Measurements from ENCODE around the gene GGACT. TPM values are rescaled to one million over a fixed set of nuclear protein-coding genes. Genes with fewer than 3 reads are reported as not detected.
A peak's percentile ranks its signal among the peaks of the same experiment; 100 is the strongest.

Gene GGACT
- total RNA-seq, 2 donors from 2014 or later: 4.2 to 7.7 TPM

GRCh38 chr13:100559886-100560285 lies 28.7 kb downstream of the GGACT start:
- no peaks in the 10 kb centered on the region for H3K36me3 Mint-ChIP-seq
- no peaks in the 10 kb centered on the region for H3K4me1 Mint-ChIP-seq (ENCODE audit: low read depth in 2 of 2)
- H3K27me3 Mint-ChIP-seq: no peaks in the 10 kb centered on the region
- ATAC-seq (no peak), DNase-seq (ENCODE audit: low spot score) (no peak)
- H3K4me3 Mint-ChIP-seq: no peak overlapping the region
- no peaks in the 10 kb centered on the region for H3K9me3 Mint-ChIP-seq
- H3K27ac Mint-ChIP-seq: no peak overlapping the region

GRCh38 chr13:100552755-100553154 lies 35.8 kb downstream of the GGACT start:
- Mint-ChIP-seq H3K4me1 (ENCODE audit: low read depth in 2 of 2) (no peaks in the 10 kb centered on the region), H3K9me3 (no peaks in the 10 kb centered on the region), H3K4me3 (no peak overlapping the region), H3K36me3 (no peaks in the 10 kb centered on the region), H3K27me3 (no peaks in the 10 kb centered on the region), H3K27ac (no peak overlapping the region)
- DNase-seq (ENCODE audit: low spot score) (no peak), ATAC-seq (no peak)

GRCh38 chr13:100549316-100549715 lies 39.3 kb downstream of the GGACT start:
- ATAC-seq: no peak
- DNase-seq (ENCODE audit: low spot score): no peak
- no peaks in the 10 kb centered on the region for H3K36me3 Mint-ChIP-seq
- no peak overlapping the region for H3K4me3 Mint-ChIP-seq
- no peak overlapping the region for H3K27ac Mint-ChIP-seq
- H3K4me1 Mint-ChIP-seq (ENCODE audit: low read depth in 2 of 2): no peaks in the 10 kb centered on the region
- no peaks in the 10 kb centered on the region for H3K27me3 Mint-ChIP-seq
- H3K9me3 Mint-ChIP-seq: no peaks in the 10 kb centered on the region

- Mint-ChIP-seq H3K36me3 (no peaks in the 10 kb centered on the region), H3K4me3 (no peak overlapping the region), H3K27ac (peak overlapping the region in 1 of 2 donors; percentile 50), H3K27me3 (no peaks in the 10 kb centered on the region), H3K4me1 (ENCODE audit: low read depth in 2 of 2) (peaks cover 1 to 2% of the 10 kb centered on the region in 2 donors), H3K9me3 (no peaks in the 10 kb centered on the region)
- ATAC-seq (no peak), DNase-seq (ENCODE audit: low spot score) (no peak)
Measured at GRCh38 chr13:100547791-100548201, 40.8 kb downstream of the GGACT start.

- Mint-ChIP-seq H3K27ac (no peak overlapping the region), H3K36me3 (no peaks in the 10 kb centered on the region), H3K4me3 (no peak overlapping the region), H3K4me1 (ENCODE audit: low read depth in 2 of 2) (peaks cover 4 to 5% of the 10 kb centered on the region in 2 donors), H3K27me3 (no peaks in the 10 kb centered on the region), H3K9me3 (no peaks in the 10 kb centered on the region)
- ATAC-seq (no peak), DNase-seq (ENCODE audit: low spot score) (no peak)
Measured at GRCh38 chr13:100546713-100547405, 41.7 kb downstream of the GGACT start.

GRCh38 chr13:100545684-100546061 lies 42.9 kb downstream of the GGACT start:
- DNase-seq (ENCODE audit: low spot score) (no peak), ATAC-seq (no peak)
- H3K27me3 Mint-ChIP-seq: no peaks in the 10 kb centered on the region
- H3K4me1 Mint-ChIP-seq (ENCODE audit: low read depth in 2 of 2): peaks cover 4 to 5% of the 10 kb centered on the region in 2 donors
- no peak overlapping the region for H3K27ac Mint-ChIP-seq
- no peak overlapping the region for H3K4me3 Mint-ChIP-seq
- H3K9me3 Mint-ChIP-seq: no peaks in the 10 kb centered on the region
- H3K36me3 Mint-ChIP-seq: no peaks in the 10 kb centered on the region

DNA sequence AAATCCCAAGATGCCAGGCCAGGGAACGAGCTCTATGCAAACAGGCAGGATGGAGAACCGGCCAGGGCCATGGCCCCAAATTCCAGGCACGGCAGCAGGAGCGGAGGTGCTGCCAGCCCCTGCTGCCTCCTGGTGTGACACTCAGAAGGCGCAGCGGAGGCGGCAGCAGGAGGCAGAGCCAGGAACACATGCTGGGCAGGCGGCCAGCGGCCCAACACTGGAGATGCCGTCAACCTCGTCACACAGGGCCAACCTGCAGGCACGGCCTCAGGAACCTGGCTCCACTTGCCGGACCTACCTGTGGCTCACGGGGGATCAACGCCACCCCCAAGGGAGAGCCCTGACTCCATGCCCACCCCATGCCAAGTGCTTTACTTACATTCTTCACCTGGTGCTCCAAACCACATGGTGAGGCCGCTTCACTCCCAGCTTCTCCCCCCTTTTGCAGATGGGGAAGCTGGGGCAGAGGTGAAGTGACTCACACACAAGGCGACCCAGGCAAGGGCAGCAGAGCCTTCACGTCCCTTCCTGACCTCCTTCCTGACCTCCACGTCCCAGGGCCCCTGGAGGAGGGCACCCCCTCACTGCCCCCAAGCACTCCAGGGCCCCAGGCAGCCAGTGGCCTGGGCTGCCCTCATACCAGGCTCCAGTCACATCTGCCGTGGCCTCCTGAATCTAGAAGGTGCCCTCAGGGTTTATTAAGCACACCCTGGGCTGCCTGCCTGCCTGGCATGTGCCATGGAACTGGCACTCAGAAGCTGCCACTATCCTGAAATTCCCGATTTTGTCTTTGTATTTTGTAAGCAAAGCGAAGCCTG lies 43.5 kb downstream of the GGACT start:
- Mint-ChIP-seq H3K27me3 (no peaks in the 10 kb centered on the region), H3K36me3 (no peaks in the 10 kb centered on the region), H3K4me1 (ENCODE audit: low read depth in 2 of 2) (peaks cover 5 to 7% of the 10 kb centered on the region in 2 donors), H3K27ac (no peak overlapping the region), H3K4me3 (no peak overlapping the region), H3K9me3 (no peaks in the 10 kb centered on the region)
- DNase-seq (ENCODE audit: low spot score): no peak
- no peak for ATAC-seq

GRCh38 chr13:100543872-100544602 lies 44.6 kb downstream of the GGACT start:
- Mint-ChIP-seq H3K4me1 (ENCODE audit: low read depth in 2 of 2) (peaks cover 5 to 7% of the 10 kb centered on the region in 2 donors), H3K9me3 (no peaks in the 10 kb centered on the region), H3K36me3 (no peaks in the 10 kb centered on the region), H3K27ac (no peak overlapping the region), H3K4me3 (no peak overlapping the region), H3K27me3 (no peaks in the 10 kb centered on the region)
- DNase-seq (ENCODE audit: low spot score) (no peak), ATAC-seq (no peak)

- Mint-ChIP-seq H3K27me3 (no peaks in the 10 kb centered on the region), H3K4me1 (ENCODE audit: low read depth in 2 of 2) (peaks cover 5 to 7% of the 10 kb centered on the region in 2 donors), H3K4me3 (no peak overlapping the region), H3K27ac (no peak overlapping the region), H3K36me3 (no peaks in the 10 kb centered on the region), H3K9me3 (no peaks in the 10 kb centered on the region)
- ATAC-seq (no peak), DNase-seq (ENCODE audit: low spot score) (no peak)
Measured at GRCh38 chr13:100542826-100543156, 45.8 kb downstream of the GGACT start.

DNA sequence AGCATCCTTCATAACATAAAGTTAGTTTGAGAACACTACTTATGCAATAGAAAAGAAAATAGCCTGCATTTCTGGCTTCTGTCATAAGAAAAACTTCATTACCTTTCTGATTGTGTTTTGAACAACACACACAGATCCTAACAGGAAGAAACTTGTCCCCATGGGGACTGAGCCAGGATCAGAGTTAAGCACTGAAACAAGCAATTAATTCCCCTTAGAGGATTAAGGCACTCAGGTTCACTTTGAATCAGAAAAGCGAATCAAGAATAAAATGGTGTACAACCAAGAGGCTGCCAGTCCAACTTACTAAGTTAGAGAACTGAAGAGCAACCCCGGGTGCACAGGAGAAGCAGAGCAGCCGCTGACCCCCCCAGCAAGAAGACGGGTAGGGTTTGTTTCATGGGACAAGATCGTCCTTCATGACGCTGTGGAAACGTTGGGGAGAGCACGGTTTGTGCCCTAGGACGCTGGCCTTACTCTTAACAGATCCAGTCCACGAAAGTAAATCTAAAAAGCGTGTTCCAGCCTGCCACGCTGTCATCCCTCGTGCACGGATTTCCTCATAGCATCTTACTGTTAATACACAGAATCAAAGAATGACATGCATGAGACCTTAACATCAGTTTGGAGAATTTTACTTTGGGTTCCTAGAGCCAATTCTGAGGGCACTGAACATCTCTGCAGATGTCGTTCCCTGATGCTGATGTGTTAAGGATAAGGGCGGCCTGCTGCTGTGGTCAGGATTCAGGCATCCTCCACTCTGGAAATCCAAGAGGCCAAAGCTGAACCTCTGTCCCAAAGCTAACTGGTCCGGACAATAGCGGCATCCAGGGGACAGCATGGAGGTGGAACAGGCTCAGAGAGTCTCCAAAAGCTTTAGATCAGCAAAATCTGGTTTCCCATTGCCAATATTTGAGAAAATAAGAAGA lies 46.4 kb downstream of the GGACT start:
- Mint-ChIP-seq H3K4me3 (no peak overlapping the region), H3K27me3 (no peaks in the 10 kb centered on the region), H3K9me3 (no peaks in the 10 kb centered on the region), H3K4me1 (ENCODE audit: low read depth in 2 of 2) (peaks cover 5 to 11% of the 10 kb centered on the region in 2 donors), H3K36me3 (no peaks in the 10 kb centered on the region), H3K27ac (no peak overlapping the region)
- ATAC-seq: no peak
- DNase-seq (ENCODE audit: low spot score): no peak

GRCh38 chr13:100540621-100541020 lies 48.0 kb downstream of the GGACT start:
- Mint-ChIP-seq H3K4me3 (no peak overlapping the region), H3K27ac (no peak overlapping the region), H3K27me3 (no peaks in the 10 kb centered on the region), H3K4me1 (ENCODE audit: low read depth in 2 of 2) (peaks cover 5 to 11% of the 10 kb centered on the region in 2 donors), H3K36me3 (no peaks in the 10 kb centered on the region), H3K9me3 (no peaks in the 10 kb centered on the region)
- DNase-seq (ENCODE audit: low spot score) (no peak), ATAC-seq (no peak)

DNA sequence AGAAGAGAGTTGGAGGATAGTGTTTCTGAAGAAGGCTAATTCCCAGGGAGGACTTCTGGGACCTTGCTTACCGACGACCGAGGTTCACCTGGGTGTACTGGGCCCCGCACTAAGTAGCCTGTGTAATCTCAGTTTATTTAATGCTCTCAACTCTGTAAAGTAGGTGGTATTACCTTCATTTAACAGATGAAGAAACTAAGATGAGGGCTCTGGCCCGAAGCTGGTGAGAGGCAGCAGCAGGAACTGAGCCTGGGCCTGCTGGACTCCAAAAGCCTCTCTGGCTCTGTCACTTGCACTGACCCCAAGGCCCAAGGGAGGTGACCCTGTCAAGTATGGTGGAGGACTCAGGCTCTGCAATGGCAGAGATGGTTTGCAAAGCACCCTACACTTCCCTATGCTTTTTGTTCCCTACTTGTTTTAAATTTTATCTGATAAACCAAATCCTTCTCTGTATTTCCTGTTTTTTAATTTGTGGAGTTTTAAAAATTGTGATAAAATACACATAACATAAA lies 50.6 kb downstream of the GGACT start:
- ATAC-seq: no peak
- no peak for DNase-seq (ENCODE audit: low spot score)
- Mint-ChIP-seq H3K9me3 (no peaks in the 10 kb centered on the region), H3K36me3 (no peaks in the 10 kb centered on the region), H3K4me1 (ENCODE audit: low read depth in 2 of 2) (peaks cover 5 to 11% of the 10 kb centered on the region in 2 donors), H3K27me3 (no peaks in the 10 kb centered on the region), H3K27ac (no peak overlapping the region), H3K4me3 (no peak overlapping the region)

GRCh38 chr13:100537486-100537885 lies 51.1 kb downstream of the GGACT start:
- ATAC-seq: peak in 1 of 2 donors; percentile 28
- Mint-ChIP-seq H3K9me3 (no peaks in the 10 kb centered on the region), H3K27ac (no peak overlapping the region), H3K4me3 (no peak overlapping the region), H3K27me3 (no peaks in the 10 kb centered on the region), H3K4me1 (ENCODE audit: low read depth in 2 of 2) (peaks cover under 1 to 7% of the 10 kb centered on the region in 2 donors), H3K36me3 (no peaks in the 10 kb centered on the region)
- DNase-seq (ENCODE audit: low spot score): no peak
